GM12878 (cell line): ENCODE measurements around the gene SEC14L6. TPM values are rescaled to one million over a fixed set of nuclear protein-coding genes. Genes with fewer than 3 reads are reported as not detected.

ENCODE experiments used
- ATF7 ChIP-seq: fragments of 450-650 bp; IDR thresholded peaks from 2 replicates; pipeline ENCODE4 v1.6.1; 2016; ENCODE audit warnings: low read depth, mild to moderate bottlenecking
- CBFB ChIP-seq: IDR thresholded peaks from 2 replicates; pipeline ENCODE4 v1.6.1; 2016; ENCODE audit warnings: antibody characterized with exemption, low read depth
- CBX5 ChIP-seq: sonication (generic); IDR thresholded peaks from 2 replicates; pipeline ENCODE4 v1.6.1; 2016; ENCODE audit warnings: low read depth, moderate library complexity, mild to moderate bottlenecking, inconsistent platforms
- CHD1 ChIP-seq: IDR thresholded peaks from 2 replicates; pipeline ENCODE4 v1.6.1; 2012; ENCODE audit warnings: low read depth, low read length, improper control_type of control experiment
- CHD2 ChIP-seq: IDR thresholded peaks from 2 replicates; pipeline ENCODE4 v1.6.1; 2011; ENCODE audit warnings: low read depth, low read length, improper control_type of control experiment, borderline replicate concordance
- EED ChIP-seq: sonication (generic); IDR thresholded peaks from 2 replicates; pipeline ENCODE4 v1.6.1; 2016; ENCODE audit warnings: antibody characterized with exemption, low read depth
- HDGF ChIP-seq: fragments of 450-650 bp; IDR thresholded peaks from 2 replicates; pipeline ENCODE4 v1.6.1; 2016; ENCODE audit warnings: antibody characterized with exemption
- KLF5 ChIP-seq: fragments of 450-650 bp; IDR thresholded peaks from 2 replicates; pipeline ENCODE4 v1.6.1; 2014; ENCODE audit warnings: mild to moderate bottlenecking; ENCODE audit not compliant: partially characterized antibody
- MEF2A ChIP-seq: IDR thresholded peaks from 2 replicates; pipeline ENCODE4 v1.6.1; 2011; ENCODE audit warnings: low read depth, mild to moderate bottlenecking, low read length, moderate library complexity; ENCODE audit not compliant: insufficient read depth
- MYC ChIP-seq: IDR thresholded peaks from 2 replicates; pipeline ENCODE4 v1.6.1; 2011; ENCODE audit warnings: mild to moderate bottlenecking, low read length, moderate library complexity, inconsistent platforms; ENCODE audit not compliant: insufficient read depth, insufficient replicate concordance, insufficient read length, severe bottlenecking
- NFIC ChIP-seq: IDR thresholded peaks from 2 replicates; pipeline ENCODE4 v1.6.1; 2012; ENCODE audit warnings: low read depth, mild to moderate bottlenecking, inconsistent platforms, low read length, moderate library complexity
- NR2F1 ChIP-seq: fragments of 450-650 bp; conservative IDR thresholded peaks from 2 replicates; pipeline ENCODE4 v1.6.1; 2017; ENCODE audit warnings: mild to moderate bottlenecking
- NRF1 ChIP-seq: conservative IDR thresholded peaks from 2 replicates; pipeline ENCODE4 v1.6.1; 2011; ENCODE audit warnings: mild to moderate bottlenecking, low read depth, low read length, improper control_type of control experiment
- PML ChIP-seq: IDR thresholded peaks from 2 replicates; pipeline ENCODE4 v1.6.1; 2012; ENCODE audit warnings: low read length, inconsistent platforms
- POLR2A ChIP-seq: IDR thresholded peaks from 2 replicates; pipeline ENCODE4 v1.6.1; 2011; ENCODE audit warnings: low read depth, mild to moderate bottlenecking, low read length
- RAD51 ChIP-seq: fragments of 450-650 bp; IDR thresholded peaks from 2 replicates; pipeline ENCODE4 v1.6.1; 2016; ENCODE audit warnings: moderate library complexity, mild to moderate bottlenecking, inconsistent platforms
- SIX5 ChIP-seq: IDR thresholded peaks from 2 replicates; pipeline ENCODE4 v1.6.1; 2011; ENCODE audit warnings: mild to moderate bottlenecking, low read depth, low read length, moderate library complexity; ENCODE audit not compliant: severe bottlenecking
- ZNF207 ChIP-seq: fragments of 450-650 bp; IDR thresholded peaks from 2 replicates; pipeline ENCODE4 v1.6.1; 2014; ENCODE audit warnings: antibody characterized with exemption, mild to moderate bottlenecking, borderline replicate concordance
- polyA plus RNA-seq, 11 experiments: library from polyadenylated mRNA; depleted of rRNA in 4 of 11; unstranded in 6 of 11; stranded (reverse) in 5 of 11; fragments of >200 nt; fragmentation: Nextera tagmentation in 4 of 11; fragmentation: Illumina TruSeq in 1 of 11; extraction: Ambion mirVana in 4 of 11; extraction: Trizol in 1 of 11; gene quantifications; 1 replicate in 1 of 11; 2 replicates in 10 of 11; pipeline versions ENCODE4 v1.2.1 to v1.2.3, GENCODE V29; 2011 to 2016; ENCODE audit warnings: inconsistent platforms in 2 of 11, missing spikeins in 2 of 11, low read depth in 1 of 11
- total RNA-seq, 4 experiments: library from RNA; depleted of rRNA in 3 of 4; stranded (reverse); fragments of >200 nt in 3 of 4; fragmentation: Illumina TruSeq in 1 of 4; extraction: Trizol in 1 of 4; gene quantifications; 2 replicates each; pipeline versions ENCODE4 v1.2.1 to v1.2.3, GENCODE V29; 2013 to 2021
- TF ChIP-seq, protein P1 (sequence below): IDR thresholded peaks from 2 replicates; pipeline ENCODE4 v1.6.1; 2012; ENCODE audit warnings: improper control_type of control experiment, low read depth, low read length; ENCODE audit not compliant: insufficient replicate concordance
- TF ChIP-seq, protein P2 (sequence below): fragments of 450-650 bp; IDR thresholded peaks from 2 replicates; pipeline ENCODE4 v1.6.1; 2016; ENCODE audit warnings: mild to moderate bottlenecking
- TF ChIP-seq, protein P3 (sequence below): IDR thresholded peaks from 2 replicates; pipeline ENCODE4 v1.6.1; 2012; ENCODE audit warnings: low read depth, low read length, improper control_type of control experiment
- TF ChIP-seq, protein P4 (sequence below): fragments of 450-650 bp; IDR thresholded peaks from 2 replicates; pipeline ENCODE4 v1.6.1; 2014; ENCODE audit warnings: mild to moderate bottlenecking

The SEC14L6 gene
- total and polyA plus RNA-seq, 10 of the 15 experiments (the other 5 are each of a cell fraction or from before 2014, with no cell fraction given): not detected

DNA sequence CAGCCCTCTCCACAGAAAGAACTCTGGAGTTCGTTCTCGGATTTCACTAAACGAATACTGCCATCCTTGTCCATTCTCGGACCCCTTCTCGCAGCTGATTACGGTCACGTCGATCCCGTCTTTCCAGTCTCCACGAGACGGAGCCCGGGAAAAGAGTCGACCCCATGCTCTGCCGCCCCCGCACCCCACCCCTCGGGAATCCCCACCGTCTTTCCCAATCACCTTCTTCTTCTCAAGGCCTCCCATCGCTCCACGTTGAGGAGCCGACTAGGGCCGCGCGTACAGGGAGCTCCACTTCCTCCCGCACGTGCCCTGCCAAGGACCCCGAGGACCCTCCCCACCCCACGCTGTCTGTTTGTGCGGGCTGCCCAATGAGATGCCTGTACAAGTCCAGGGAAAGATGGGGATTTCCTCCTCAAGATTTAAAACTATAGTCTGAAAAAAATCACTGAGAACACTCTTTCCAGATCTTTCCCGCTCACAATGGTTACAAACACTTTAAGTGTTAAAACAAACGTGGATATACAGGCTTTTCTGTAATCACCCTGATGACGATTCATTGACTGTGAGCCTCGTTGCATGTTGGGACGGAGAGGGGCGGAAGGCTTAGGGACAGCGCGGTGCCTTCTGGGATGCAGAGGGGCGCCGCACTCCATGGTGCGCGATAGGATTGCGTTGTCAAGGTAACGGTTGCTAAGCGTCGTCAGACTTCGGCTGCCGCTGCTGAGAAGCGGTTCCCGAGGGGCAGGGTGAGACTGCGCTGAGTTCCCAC lies 45.2 kb upstream of the SEC14L6 start, which contains the start of gene PES1 (continued):
- TF ChIP-seq, protein P1, sequence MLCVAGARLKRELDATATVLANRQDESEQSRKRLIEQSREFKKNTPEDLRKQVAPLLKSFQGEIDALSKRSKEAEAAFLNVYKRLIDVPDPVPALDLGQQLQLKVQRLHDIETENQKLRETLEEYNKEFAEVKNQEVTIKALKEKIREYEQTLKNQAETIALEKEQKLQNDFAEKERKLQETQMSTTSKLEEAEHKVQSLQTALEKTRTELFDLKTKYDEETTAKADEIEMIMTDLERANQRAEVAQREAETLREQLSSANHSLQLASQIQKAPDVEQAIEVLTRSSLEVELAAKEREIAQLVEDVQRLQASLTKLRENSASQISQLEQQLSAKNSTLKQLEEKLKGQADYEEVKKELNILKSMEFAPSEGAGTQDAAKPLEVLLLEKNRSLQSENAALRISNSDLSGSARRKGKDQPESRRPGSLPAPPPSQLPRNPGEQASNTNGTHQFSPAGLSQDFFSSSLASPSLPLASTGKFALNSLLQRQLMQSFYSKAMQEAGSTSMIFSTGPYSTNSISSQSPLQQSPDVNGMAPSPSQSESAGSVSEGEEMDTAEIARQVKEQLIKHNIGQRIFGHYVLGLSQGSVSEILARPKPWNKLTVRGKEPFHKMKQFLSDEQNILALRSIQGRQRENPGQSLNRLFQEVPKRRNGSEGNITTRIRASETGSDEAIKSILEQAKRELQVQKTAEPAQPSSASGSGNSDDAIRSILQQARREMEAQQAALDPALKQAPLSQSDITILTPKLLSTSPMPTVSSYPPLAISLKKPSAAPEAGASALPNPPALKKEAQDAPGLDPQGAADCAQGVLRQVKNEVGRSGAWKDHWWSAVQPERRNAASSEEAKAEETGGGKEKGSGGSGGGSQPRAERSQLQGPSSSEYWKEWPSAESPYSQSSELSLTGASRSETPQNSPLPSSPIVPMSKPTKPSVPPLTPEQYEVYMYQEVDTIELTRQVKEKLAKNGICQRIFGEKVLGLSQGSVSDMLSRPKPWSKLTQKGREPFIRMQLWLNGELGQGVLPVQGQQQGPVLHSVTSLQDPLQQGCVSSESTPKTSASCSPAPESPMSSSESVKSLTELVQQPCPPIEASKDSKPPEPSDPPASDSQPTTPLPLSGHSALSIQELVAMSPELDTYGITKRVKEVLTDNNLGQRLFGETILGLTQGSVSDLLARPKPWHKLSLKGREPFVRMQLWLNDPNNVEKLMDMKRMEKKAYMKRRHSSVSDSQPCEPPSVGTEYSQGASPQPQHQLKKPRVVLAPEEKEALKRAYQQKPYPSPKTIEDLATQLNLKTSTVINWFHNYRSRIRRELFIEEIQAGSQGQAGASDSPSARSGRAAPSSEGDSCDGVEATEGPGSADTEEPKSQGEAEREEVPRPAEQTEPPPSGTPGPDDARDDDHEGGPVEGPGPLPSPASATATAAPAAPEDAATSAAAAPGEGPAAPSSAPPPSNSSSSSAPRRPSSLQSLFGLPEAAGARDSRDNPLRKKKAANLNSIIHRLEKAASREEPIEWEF: no peak
- TF ChIP-seq ATF7 (peak; percentile 97), NFIC (peak; percentile 53; the same call in 1 of the 2 replicates), RAD51 (peak; percentile 84), PML (0 out of 2 replicates have a peak, but pooled peaks have one; percentile 40), CBFB (peak; percentile 88), NR2F1 (no peak), ZNF207 (peak; percentile 90; the same call in 1 of the 2 replicates), EED (no peak), KLF5 (peak; percentile 34), CBX5 (no peak), CHD2 (peak; percentile 58; the same call in 1 of the 2 replicates), MYC (peak; percentile 93), POLR2A (peak; percentile 83), NRF1 (peak; percentile 35; the same call in 1 of the 2 replicates), MEF2A (no peak), HDGF (no peak), CHD1 (no peak), SIX5 (peak; percentile 93)
- TF ChIP-seq, protein P2, sequence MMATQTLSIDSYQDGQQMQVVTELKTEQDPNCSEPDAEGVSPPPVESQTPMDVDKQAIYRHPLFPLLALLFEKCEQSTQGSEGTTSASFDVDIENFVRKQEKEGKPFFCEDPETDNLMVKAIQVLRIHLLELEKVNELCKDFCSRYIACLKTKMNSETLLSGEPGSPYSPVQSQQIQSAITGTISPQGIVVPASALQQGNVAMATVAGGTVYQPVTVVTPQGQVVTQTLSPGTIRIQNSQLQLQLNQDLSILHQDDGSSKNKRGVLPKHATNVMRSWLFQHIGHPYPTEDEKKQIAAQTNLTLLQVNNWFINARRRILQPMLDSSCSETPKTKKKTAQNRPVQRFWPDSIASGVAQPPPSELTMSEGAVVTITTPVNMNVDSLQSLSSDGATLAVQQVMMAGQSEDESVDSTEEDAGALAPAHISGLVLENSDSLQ: peak; percentile 53; the same call in 1 of the 2 replicates
- TF ChIP-seq, protein P3, sequence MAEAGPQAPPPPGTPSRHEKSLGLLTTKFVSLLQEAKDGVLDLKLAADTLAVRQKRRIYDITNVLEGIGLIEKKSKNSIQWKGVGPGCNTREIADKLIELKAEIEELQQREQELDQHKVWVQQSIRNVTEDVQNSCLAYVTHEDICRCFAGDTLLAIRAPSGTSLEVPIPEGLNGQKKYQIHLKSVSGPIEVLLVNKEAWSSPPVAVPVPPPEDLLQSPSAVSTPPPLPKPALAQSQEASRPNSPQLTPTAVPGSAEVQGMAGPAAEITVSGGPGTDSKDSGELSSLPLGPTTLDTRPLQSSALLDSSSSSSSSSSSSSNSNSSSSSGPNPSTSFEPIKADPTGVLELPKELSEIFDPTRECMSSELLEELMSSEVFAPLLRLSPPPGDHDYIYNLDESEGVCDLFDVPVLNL: no peak
- TF ChIP-seq, protein P4, sequence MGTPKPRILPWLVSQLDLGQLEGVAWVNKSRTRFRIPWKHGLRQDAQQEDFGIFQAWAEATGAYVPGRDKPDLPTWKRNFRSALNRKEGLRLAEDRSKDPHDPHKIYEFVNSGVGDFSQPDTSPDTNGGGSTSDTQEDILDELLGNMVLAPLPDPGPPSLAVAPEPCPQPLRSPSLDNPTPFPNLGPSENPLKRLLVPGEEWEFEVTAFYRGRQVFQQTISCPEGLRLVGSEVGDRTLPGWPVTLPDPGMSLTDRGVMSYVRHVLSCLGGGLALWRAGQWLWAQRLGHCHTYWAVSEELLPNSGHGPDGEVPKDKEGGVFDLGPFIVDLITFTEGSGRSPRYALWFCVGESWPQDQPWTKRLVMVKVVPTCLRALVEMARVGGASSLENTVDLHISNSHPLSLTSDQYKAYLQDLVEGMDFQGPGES: no peak
